ENCODE measurements around the gene STK32B.
"Not testable (repeated sequence)": the region's sequence is repeated elsewhere in the genome, so short reads cannot be mapped to it uniquely, and the experiment has no call there.

The STK32B gene

DNA sequence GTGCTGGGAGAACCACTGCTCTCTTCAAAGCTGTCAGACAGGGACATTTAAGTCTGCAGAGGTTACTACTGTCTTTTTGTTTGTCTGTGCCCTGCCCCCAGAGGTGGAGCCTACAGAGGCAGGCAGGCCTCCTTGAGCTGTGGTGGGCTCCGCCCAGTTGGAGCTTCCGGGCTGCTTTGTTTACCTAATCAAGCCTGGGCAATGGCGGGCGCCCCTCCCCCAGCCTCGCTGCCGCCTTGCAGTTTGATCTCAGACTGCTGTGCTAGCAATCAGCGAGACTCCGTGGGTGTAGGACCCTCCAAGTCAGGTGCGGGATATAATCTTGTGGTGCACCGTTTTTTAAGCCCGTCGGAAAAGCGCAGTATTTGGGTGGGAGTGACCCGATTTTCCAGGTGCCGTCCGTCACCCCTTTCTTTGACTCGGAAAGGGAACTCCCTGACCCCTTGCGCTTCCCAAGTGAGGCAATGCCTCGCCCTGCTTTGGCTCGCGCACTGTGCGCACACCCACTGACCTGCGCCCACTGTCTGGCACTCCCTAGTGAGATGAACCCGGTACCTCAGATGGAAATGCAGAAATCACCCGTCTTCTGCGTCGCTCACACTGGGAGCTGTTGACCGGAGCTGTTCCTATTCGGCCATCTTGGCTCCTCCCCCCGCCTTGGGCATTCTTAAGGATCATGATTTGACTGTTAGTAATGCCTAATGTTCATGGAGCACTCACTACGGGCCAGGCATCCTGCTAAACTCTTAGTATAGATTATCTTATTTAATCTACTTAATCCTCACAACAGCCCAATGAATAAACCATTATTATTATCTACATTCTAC is 392.9 kb downstream of the STK32B start:
- DNase-seq (ENCODE audit: low read depth, low spot score) = not testable (repeated sequence)

DNA sequence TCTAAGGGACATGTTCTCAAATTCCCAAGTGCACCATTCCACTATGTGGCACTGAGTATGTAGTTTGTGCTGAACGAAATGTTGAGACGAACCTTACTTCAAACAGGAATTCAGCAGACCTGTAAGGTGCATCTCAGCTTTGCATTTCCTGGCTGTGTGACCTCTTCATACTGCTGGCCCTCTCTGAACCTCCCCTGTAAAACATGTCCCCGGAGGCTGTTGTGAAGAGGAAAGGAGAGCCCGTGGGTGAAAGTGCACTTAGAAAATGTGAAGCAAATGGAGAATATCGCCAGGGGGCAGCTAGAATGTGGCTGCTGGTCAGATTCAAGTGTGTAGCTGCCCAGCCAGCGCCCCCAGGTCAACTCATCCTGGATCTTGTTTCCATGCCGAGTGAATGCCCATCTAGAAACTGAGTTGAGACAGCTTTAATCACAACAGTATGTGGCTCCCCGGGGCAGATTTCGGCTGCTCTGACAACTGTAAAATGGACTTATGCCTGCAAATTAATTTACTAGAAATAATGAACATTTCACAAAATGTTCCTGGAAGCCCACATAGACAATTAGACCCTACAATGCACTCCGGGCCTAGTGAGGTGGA is 393.7 kb downstream of the STK32B start:
- DNase-seq (ENCODE audit: low read depth, low spot score) = no peak

DNA sequence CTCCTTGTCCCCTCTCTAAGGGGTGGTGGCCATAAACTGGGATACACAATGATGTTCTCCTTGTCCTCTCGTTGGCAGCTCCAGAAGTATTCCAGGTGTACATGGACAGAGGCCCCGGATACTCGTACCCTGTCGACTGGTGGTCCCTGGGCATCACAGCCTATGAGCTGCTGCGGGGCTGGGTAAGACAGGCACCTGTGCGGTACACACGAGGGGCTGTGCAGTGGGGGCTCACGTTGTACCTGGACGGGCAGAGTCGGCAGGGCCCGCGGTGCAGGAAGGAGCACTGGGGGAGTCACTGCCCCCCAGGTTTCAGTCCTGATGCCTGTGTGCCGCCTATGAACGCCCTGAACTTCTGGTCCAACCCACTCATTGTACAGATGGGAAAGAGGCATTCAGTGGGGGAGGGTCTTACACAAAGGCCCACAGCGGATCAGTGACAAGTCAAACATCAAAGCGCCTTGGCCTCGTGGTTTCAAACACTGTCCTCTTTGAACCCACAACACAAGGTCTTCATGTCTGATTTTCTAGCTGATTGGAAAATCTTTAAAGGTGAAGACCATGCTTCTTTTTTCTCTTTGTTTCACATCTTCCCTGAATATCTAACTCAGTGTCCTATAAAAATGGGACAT is 395.4 kb downstream of the STK32B start:
- DNase-seq (ENCODE audit: low read depth, low spot score) = no peak

DNA sequence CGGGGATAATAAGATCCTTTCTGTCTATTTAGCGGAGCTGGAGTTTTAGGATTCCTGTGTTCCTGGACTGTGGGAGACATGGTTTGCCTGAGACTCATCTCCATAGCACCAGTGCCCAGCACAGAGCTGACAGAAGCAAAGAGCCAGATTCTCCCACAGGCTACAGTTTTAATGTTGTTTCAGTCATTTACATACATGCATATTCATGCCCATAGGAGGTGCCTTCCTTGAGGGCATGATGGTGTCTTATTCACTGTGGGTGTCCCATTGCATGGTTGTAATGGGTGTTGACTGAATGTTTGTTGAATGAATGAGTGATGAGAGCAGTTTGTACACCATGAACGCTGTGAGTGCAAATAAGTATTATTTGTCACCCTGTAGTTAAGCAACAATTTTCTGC is 396.5 kb downstream of the STK32B start:
- DNase-seq (ENCODE audit: low read depth, low spot score) = no peak

DNA sequence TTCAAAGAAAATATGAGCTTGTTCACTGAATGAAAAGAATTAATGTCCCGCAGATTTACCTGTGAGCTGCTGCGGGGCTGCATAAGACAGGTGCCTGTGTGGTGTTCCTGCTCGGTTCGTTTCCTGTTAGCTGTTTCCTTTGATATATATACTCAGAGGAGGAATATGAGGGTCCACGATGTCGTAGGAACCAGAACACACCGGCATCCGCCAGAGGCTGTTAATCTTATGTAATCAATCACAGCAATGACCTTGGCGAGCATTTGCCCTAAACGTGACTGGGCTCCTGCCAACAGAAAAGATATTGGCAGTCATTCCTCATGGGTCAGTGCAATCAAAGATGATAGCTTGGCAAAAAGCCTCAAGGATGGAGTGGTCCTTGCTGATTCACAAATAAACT is 396.9 kb downstream of the STK32B start:
- no peak for DNase-seq (ENCODE audit: low read depth, low spot score)

DNA sequence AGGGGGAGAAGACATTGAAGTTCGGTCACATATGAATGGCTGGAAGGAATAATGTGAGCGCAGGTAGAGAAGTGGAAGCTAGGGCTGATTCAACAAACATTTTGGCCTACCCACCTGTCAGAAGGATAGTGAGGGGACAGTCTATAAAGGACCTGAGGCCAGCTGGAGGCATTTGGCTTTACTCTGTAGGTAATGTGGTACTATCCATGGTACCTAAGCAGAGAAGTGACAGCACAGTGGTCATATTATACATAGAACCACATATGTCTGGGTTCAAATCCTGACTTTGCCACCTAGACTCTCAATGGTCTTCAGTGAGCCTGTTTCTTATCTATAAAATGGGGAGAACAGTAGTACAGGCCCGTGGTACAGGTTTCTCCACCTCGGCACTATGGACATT is 400.0 kb downstream of the STK32B start:
- DNase-seq (ENCODE audit: low read depth, low spot score) = no peak

DNA sequence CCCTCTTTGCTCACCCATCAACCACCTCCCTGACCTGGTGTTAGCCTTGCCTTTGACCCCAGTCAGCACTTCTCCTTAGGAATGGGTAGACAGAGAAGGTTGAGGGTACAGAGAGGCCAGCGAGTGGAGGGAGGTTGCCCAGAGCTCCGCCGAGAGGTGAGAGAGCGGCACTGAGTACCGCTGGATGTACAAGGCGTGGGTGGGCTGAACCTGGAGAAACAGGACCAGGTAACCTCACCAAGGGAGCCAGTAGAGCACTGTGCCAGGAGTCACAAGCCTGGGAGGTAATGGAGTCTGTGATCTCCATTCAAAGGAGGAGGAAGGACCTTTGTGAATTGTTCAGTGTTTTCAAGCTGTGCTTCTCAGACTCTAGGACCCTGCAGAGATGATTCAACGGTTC is 400.9 kb downstream of the STK32B start:
- no peak for DNase-seq (ENCODE audit: low read depth, low spot score)

DNA sequence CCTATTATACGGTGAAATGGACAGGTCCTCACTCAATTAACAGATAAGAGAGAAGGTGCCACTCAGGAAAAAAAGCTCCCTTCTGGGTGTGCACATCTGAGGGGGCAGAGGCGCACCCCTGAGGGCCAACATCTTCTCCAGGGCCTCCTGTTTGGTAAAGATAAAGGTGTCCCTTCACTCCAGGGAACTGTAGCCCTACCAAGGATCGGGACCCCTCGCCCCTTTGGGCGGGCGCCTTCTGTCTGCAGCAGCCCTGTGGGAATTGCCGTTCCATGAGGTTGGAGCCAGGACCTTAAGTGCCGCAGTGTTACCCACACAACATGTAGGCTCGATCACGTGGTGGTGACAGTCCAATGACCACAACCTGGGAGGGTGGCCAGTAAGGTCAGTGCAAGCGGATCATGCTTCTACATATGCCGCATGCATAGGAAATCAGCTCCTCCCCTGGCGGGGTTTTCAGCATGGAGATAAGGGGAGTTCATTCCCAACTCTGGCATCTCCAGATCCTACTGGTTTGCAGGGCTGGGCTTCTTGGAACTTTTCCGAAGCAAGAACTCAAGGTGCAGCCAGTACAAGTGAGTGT is 403.8 kb downstream of the STK32B start:
- no peak for DNase-seq (ENCODE audit: low read depth, low spot score)

DNA sequence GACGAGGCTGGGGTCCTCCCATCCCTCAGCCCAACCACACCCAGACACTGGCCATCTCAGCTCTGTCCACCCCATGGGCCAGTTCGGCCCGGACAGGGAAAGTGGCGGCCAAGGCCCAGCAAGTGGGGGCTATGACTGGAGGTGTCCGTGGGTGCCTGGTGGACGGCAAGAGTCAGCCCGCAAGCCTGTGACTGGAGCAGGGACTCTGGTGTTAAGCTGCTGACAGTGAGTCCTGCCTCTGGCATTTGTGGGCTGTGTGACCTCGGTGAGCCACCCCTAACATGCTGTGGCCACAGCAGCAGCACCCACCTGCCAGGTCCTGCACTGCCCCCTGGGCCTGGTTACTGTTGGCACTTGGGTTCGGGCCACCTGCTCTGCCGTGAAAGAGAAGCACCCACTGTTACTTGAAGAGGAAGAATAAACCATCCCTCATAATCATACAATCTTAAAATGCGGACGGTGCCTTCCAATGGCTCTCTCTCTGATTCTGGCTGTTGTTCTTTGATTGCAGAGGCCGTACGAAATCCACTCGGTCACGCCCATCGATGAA is 405.1 kb downstream of the STK32B start:
- no peak for DNase-seq (ENCODE audit: low read depth, low spot score)

DNA sequence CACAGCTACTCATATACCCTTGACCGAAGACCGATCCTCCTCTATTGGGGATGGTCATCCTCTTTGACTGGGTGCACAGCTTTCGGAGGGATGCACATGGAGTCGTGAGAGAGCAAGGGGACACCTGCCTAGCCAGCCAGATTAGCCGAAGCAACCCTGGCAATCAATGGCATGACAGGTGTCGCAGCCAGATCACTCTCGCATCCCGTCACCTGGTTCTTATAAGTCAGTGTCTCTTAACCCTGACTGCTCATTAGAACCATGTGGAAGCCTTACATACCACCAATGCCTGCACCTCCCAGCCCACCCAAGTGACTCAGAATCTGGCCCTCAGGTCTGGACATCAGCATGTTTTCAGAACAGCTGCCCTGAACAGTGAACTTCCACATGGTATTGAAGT is 407.4 kb downstream of the STK32B start:
- DNase-seq (ENCODE audit: low read depth, low spot score) = no peak

DNA sequence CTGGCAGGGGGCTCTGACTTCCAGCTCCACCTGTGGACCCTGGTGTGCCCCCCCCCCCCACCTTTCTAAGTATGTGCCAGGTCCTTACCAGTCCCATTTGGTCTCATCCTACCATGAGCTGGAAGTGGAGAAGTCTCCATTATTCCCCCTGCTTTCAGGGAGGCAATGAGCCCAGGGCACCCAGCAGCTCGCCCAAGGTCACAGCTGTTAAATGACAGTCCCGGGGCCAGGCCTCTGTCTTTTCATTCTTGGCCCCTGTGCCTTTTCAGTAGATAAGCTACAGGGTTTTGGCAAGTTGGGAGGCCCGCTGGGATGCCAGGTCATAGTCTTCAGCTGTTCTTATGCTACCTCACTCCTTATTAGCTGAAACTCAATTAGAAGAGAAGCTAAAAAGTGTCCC is 408.0 kb downstream of the STK32B start:
- no peak for DNase-seq (ENCODE audit: low read depth, low spot score)

DNA sequence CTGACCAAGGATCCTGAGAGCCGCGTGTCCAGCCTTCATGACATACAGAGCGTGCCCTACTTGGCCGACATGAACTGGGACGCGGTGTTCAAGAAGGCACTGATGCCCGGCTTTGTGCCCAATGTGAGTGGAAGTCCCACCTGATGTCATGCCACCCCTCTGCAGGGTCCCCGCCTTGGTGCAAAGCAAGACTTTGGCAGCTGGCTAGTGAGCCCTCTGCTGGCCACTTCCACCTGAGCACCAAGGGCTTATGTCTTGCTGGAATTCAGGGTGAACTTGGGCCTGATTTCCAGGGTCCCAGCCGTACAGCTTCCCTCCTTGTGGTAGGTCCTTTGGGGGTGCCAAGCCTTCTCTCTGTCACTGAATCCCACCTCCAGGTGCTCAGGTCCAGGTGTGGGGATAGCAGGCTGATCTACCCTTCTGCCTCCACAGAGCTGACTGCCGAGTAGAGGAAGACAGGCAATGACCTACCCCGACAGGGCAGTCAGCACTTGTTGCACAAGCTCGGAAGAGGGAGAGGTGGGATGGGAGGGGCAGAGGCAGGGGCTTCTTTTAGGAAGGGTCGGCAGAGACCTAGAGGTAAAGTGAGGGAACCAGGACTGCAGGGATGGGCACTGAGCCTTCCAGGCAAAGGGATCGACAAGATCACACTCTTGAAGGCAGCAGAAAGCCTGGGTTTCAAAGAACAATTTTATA is 409.0 kb downstream of the STK32B start:
- DNase-seq (ENCODE audit: low read depth, low spot score) = peak; percentile 54

DNA sequence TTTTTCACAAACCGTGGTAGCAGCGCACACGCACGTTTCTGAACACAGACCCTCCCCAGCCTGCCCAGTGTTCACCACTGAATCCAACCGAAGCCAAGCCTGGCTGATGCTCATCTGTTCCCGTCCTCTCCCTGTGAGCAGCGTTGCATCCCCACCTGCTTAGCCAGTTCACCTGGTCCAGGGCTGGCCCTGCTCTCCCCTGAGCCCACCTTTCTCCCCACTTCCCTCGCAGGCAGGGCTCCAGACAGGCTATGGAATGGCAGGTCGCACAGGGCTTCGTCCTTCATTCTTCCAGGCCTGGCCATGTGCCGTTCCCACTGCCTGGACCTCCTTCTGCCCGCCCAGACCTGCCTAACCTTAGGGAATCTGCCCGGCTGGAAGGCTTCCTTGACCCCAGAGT is 410.2 kb downstream of the STK32B start:
- DNase-seq (ENCODE audit: low read depth, low spot score) = no peak

DNA sequence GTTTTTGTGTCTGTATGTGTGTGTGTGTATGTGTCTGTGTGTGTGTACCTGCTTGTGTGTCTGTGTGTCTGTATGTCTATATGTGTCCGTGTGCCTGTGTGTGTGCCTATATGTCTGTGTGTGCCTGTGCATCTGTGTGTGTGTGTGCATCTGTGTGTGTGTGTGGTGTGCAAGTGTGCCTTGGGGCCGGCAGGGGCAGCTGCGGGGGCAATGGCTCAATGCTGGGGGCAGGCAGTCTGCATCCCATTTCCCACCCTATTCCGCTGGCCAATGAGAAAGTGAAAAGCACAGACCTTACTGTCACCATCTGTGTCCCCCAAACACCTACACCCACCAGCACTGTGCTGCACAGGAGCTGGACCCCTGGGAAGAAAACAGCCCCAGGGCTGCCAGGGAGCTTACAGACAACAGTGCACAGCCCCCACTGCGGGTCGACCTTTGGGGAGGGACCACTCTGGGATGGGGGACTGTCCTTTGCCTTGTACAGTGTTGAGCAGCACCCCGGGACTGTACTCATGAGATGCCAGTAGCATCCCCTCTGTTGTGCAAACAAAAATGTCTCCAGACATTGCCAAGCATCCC is 411.1 kb downstream of the STK32B start:
- DNase-seq (ENCODE audit: low read depth, low spot score) = no peak

DNA sequence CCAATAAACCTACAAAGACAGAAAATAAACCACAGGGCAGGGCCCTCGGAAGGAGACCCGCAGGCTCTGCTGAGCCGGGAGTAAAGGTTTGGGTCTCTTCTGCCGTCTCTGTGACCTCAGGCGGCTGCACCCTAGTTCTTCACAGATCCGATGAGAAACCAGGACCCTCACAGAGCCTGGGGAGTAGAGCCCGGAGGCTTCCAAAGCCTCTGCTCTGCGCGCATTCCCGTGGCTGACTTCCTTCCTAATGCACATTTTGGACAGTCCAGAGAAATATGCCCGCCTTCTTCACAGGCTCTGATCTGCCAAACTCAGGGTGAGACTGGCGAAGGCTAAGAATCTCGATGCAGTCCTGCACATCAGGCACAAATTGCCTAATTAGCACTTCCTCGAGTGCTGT is 411.6 kb downstream of the STK32B start:
- no peak for DNase-seq (ENCODE audit: low read depth, low spot score)

DNA sequence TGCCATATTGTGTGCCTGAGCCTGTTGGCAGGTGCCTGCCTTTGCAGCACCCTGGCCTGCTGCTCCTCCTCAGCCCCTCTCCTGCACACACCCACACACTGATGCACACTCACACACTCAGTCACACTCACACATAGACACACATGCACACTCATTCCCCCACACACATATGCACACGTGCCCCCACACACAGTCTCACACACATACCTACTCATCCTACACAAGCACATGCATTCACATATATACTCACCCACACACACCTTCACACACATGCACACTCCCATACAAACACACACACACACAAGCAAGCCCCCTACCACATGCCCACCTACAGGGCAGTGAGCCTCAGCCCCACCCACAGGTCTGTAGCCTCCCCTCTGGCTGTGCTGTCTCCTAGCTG is 412.1 kb downstream of the STK32B start:
- DNase-seq (ENCODE audit: low read depth, low spot score) = no peak

DNA sequence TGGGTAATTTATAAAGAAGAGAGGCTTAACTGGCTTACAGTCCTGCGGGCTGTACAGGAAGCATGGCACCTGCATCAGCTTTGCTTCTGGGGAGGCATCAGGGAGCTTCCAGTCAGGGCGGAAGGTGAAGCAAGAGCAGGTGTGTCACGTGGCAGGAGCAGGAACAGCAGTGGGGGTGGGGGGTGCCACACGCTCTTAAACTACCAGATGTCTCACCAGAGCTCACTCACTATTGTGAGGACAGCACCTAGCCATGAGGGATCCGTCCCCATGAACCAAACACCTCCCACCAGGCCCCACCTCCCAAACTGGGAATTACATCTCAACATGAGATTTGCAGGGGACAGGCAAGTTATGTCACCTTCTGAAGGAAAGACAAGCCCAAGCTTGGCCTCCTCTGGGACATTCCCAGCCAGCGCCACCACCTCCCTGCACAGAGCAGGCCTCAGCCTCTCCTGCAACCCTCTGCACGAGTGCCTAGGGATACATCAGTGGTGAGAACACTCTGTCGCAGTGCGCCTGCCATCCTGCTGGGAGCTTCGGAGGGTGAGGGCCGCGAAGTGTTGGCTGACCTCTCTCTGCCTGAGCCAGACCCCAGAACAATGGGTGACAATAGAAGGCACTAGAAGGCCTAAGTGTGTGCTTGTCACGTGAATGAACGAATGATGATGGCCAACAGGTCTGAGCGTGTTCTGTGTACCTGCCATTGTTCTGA is 412.8 kb downstream of the STK32B start:
- no peak for DNase-seq (ENCODE audit: low read depth, low spot score)

DNA sequence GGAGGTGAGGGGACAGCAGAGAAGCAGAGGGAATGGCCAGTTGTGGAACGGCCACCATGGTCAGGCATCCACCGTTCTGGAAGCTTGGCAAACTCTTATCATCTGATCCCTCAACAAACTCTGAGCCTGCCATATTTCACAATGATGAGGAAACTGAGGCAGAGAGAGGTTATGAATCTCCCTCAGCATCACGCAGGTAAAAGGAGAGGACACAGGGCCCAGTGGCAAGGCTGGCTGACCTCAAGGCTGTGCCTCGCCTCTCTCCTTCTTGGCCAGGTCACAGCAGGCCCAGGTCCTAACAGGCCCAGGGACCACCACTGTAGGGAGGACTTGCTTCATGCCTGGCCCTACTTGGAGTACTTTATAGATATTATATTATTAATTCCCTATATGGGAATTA is 414.2 kb downstream of the STK32B start:
- DNase-seq (ENCODE audit: low read depth, low spot score) = no peak

DNA sequence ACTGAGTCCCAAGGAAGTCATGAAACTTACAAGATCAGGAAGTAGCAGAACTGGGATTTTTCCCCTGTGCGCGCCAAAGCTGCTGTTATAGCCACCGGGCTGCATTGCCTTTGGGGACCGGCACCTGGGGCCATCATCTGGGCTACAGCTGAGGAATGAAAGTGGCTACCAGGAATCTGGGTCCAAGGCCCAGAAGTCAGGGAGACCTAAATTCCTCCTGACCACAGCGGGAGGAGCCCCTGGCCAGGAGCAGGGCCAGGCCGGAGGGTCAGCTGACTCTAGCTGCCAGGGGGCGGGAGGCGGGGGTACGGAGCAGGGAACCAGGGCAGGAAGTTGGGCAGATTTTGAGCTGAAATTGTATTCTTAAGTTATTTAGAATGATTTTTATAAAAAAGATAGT is 414.7 kb downstream of the STK32B start:
- peak; percentile 13 for DNase-seq (ENCODE audit: low read depth, low spot score)

DNA sequence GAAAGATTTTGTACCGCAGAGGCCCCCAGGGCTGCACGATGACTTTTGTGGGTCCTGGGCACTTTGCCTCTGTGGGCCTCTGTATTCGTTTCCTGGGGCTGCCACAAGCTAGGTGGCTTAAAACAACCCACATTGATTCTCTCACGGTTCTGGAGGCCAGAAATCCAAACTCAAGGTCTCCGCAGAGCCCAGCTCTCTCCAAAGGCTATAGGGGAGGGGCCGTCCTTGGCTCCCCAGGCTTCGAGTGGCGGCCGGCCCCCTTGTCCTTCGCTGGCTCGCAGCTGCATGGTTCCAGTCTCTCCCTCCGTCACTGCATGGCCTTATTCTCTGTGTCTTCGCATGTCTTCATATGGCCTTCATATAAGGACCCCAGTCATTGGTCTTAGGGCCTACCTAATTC is 415.8 kb downstream of the STK32B start:
- DNase-seq (ENCODE audit: low read depth, low spot score) = no peak
